Mammary epithelial cell (primary cell): Measurements from ENCODE around the gene ENTREP1.

Experiments
- EZH2 ChIP-seq: IDR thresholded peaks from 2 replicates; pipeline ENCODE4 v1.6.1; 2012; ENCODE audit warnings: low read length, inconsistent platforms, borderline replicate concordance
- TF ChIP-seq, protein P1 (sequence below), 2 donors: IDR thresholded peaks in 1 of 2; conservative IDR thresholded peaks in 1 of 2; 2 replicates each; pipeline ENCODE4 v1.5.1; 2011 to 2012; ENCODE audit warnings: inconsistent platforms in 2 of 2, low read length in 2 of 2, mild to moderate bottlenecking in 2 of 2, control low read depth in 1 of 2, low read depth in 1 of 2; ENCODE audit not compliant: insufficient read depth in 1 of 2; ENCODE audit errors: extremely low read depth in 1 of 2

DNA sequence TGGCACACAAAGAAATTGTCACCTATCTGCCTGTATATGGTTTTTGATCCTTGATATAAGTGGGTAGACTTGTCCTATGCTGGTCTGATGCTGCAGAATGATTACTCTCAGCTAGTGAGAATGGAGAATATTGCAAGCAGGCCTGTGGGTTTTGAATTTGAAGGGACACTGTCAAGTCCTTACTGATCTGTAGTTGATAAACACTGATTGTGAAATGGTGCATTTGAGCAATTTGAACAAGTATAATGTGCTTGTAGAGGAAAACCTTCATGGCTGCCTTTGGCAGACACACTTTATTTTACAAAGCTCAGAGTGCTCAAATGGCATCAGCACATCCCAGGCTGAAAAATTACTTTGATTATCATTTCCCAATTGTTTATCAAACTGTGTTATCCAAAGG, 9.3 kb downstream of the ENTREP1 start:
- TF ChIP-seq, protein P1, sequence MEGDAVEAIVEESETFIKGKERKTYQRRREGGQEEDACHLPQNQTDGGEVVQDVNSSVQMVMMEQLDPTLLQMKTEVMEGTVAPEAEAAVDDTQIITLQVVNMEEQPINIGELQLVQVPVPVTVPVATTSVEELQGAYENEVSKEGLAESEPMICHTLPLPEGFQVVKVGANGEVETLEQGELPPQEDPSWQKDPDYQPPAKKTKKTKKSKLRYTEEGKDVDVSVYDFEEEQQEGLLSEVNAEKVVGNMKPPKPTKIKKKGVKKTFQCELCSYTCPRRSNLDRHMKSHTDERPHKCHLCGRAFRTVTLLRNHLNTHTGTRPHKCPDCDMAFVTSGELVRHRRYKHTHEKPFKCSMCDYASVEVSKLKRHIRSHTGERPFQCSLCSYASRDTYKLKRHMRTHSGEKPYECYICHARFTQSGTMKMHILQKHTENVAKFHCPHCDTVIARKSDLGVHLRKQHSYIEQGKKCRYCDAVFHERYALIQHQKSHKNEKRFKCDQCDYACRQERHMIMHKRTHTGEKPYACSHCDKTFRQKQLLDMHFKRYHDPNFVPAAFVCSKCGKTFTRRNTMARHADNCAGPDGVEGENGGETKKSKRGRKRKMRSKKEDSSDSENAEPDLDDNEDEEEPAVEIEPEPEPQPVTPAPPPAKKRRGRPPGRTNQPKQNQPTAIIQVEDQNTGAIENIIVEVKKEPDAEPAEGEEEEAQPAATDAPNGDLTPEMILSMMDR (conservative IDR thresholded peaks at IDR 0.05 in 1 of 2, IDR thresholded peaks at IDR 0.05 in 1 of 2; ENCODE audit: extremely low read depth in 1 of 2, insufficient read depth in 1 of 2, low read depth in 1 of 2, low read length in 2 of 2): no peak
- no peak for TF ChIP-seq EZH2
